CD4-positive, alpha-beta T cell treated with Interleukin-2 at 100 ng/mL for 4 hours (primary cell): ENCODE results near the gene RPP25.
"Not testable (repeated sequence)": the region's sequence is repeated elsewhere in the genome, so short reads cannot be mapped to it uniquely, and the experiment has no call there.

Experiments
- DNase-seq: peaks from one replicate; pipeline ENCODE4 v3.0.0-alpha.2; 2020; ENCODE audit warnings: low spot score

RPP25 gene

GRCh38 chr15:74917676-74918075 is 38.9 kb downstream of the RPP25 start:
- no peak for DNase-seq

DNA sequence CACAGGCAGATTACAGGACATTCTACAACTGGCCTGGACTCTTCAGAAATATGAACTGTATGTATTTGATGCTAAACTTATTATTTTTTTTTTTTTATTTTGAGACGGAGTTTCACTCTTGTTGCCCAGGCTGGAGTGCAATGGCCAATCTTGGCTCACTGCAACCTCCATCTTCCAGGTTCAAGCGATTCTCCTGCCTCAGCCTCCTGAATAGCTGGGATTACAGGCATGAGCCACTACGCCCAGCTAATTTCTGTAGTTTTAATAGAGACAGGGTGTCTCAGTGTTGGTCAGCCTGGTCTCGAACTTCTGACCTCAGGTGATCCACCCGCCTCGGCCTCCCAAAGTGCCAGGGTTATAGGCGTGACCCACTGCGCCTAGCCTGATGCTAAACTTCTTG is 42.8 kb downstream of the RPP25 start:
- not testable (repeated sequence) for DNase-seq

- DNase-seq: no peak
These were observed 43.5 kb downstream of the RPP25 start for GRCh38 chr15:74913041-74913440.

GRCh38 chr15:74908635-74909034 is 47.9 kb downstream of the RPP25 start:
- DNase-seq: no peak

- DNase-seq: no peak
These were observed 49.3 kb downstream of the RPP25 start for GRCh38 chr15:74907163-74907870.

- peak; percentile 77 for DNase-seq
These were observed 50.0 kb downstream of the RPP25 start, which contains the start of gene FAM219B for GRCh38 chr15:74906450-74907162. Gene FAM219B, minus strand, starts transcription at chr15:74906851. Its CDS starts 51 bp downstream, at chr15:74906800.

DNA sequence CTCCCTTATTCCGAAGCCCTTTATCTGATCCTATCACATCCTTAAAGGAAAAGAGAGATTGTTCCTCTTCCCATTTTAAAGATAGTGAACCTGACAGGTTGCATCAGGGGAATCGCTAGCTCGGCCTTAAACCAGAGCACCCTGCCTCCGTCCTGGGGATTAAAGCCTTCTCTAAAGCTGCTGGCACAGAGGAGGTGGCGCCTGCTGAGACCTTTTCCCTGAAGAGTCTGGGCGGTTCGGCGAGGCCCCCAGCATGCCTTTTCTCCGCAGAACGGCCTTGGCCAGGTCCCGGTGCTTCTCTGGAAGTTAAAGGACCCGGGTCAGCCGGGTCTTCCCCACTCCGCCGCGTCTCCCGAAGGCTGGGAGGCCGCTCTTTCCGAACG is 50.5 kb downstream of the RPP25 start:
- peak; percentile 24 for DNase-seq
